Neutrophil (primary cell): ENCODE data around the gene GPR39.

Experiments used
- H3K27ac ChIP-seq: fragments of 200-600 bp; sonication (generic); 2 replicates; pipeline ENCODE4 v1.5.1; 2016; ENCODE audit warnings: mild to moderate bottlenecking, moderate library complexity
- H3K27me3 ChIP-seq: fragments of 200-600 bp; sonication (generic); 2 replicates; pipeline ENCODE4 v1.6.0; 2016; ENCODE audit warnings: mild to moderate bottlenecking
- H3K36me3 ChIP-seq: fragments of 200-600 bp; sonication (generic); 2 replicates; pipeline ENCODE4 v1.5.1; 2017
- H3K4me1 ChIP-seq, 2 experiments: fragments of 200-600 bp in 1 of 2; sonication (generic) in 1 of 2; 1 replicate in 1 of 2; 2 replicates in 1 of 2; pipeline versions ENCODE4 v1.5.1 to v1.6.1; 2013 to 2016; ENCODE audit warnings: low read depth in 1 of 2, low read length in 1 of 2, mild to moderate bottlenecking in 1 of 2, moderate library complexity in 1 of 2; ENCODE audit not compliant: control insufficient read depth in 1 of 2, insufficient read depth in 1 of 2
- H3K4me3 ChIP-seq, 2 experiments: fragments of 200-600 bp in 1 of 2; sonication (generic) in 1 of 2; 1 replicate in 1 of 2; 2 replicates in 1 of 2; pipeline ENCODE4 v1.5.1; 2013 to 2016; ENCODE audit warnings: low read depth in 1 of 2, low read length in 1 of 2, mild to moderate bottlenecking in 1 of 2, moderate library complexity in 1 of 2
- H3K9me3 ChIP-seq: fragments of 200-600 bp; sonication (generic); 2 replicates; pipeline ENCODE4 v1.5.1; 2016
- TF ChIP-seq, protein P1 (sequence below): fragments of 200-600 bp; sonication (generic); IDR thresholded peaks from 2 replicates; pipeline ENCODE4 v1.5.1; 2016; ENCODE audit warnings: antibody characterized with exemption

GPR39 gene

DNA sequence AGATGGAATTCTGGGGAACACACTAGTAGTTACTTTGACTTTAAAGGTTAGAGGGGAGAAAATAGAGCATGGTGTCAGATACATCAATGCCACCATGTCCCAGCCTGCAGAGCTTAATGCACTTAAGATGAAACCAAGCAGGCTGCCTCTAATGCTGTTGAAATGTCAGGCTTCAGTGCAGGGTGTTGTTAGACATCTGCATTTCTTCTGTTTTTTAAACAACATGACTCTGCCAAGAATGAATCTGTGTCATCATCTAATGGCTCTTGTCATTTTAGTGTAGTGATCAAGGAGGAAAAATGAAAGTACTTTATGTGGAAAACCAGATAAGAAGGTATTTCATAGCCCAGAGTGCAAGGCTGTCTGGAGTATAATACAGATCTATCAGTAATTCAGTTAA lies 223.5 kb downstream of the GPR39 start:
- Histone ChIP-seq H3K4me1 (no peaks in the 10 kb centered on the region), H3K27me3 (no peaks in the 10 kb centered on the region), H3K9me3 (no peaks in the 10 kb centered on the region), H3K4me3 (no peak overlapping the region), H3K27ac (no peak overlapping the region), H3K36me3 (no peaks in the 10 kb centered on the region)
- TF ChIP-seq, protein P1, sequence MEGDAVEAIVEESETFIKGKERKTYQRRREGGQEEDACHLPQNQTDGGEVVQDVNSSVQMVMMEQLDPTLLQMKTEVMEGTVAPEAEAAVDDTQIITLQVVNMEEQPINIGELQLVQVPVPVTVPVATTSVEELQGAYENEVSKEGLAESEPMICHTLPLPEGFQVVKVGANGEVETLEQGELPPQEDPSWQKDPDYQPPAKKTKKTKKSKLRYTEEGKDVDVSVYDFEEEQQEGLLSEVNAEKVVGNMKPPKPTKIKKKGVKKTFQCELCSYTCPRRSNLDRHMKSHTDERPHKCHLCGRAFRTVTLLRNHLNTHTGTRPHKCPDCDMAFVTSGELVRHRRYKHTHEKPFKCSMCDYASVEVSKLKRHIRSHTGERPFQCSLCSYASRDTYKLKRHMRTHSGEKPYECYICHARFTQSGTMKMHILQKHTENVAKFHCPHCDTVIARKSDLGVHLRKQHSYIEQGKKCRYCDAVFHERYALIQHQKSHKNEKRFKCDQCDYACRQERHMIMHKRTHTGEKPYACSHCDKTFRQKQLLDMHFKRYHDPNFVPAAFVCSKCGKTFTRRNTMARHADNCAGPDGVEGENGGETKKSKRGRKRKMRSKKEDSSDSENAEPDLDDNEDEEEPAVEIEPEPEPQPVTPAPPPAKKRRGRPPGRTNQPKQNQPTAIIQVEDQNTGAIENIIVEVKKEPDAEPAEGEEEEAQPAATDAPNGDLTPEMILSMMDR, result no peak

DNA sequence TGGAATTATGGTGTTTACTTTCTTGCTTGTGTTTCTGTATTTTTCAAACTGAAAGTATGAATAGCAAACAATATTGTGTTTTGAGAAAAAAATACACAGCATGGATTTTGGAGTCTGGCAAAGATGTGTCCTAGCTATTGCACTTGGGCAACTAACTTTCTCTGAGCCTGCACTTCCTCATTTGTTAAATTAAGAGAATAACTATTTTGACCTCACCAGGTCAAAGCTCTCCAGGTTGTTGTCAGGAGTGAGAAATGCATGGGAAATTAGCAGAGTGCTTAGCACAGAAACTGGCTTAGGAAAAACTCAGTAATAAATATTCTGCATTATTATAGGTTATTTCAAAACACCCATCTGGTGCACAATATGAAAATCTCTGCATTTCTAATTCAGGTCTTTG lies 225.2 kb downstream of the GPR39 start:
- no peak overlapping the region for H3K27ac ChIP-seq
- no peak overlapping the region for H3K4me3 ChIP-seq
- H3K36me3 ChIP-seq, result no peaks in the 10 kb centered on the region
- H3K27me3 ChIP-seq, result no peaks in the 10 kb centered on the region
- no peaks in the 10 kb centered on the region for H3K4me1 ChIP-seq
- no peaks in the 10 kb centered on the region for H3K9me3 ChIP-seq
- TF ChIP-seq, protein P1, result no peak

DNA sequence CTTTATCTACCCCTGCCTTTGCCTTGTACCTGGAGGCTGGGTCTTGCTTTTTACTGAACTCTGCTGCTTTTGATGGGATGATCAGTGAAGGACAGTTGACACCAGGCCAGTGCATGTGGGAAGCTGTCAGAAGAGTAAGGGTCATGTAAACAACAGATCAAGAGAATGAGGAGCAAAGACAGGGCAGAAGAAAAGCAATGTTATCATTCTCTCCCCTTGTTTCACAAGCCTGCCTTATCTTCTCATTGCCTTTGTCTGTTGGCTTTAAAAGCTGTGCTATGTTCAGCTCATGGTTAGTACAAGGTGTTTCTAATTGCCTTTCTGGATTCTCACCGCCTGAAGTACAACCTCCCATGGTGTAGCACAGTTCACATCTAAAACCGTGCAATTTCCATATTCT lies 225.8 kb downstream of the GPR39 start:
- H3K36me3 ChIP-seq, result no peaks in the 10 kb centered on the region

DNA sequence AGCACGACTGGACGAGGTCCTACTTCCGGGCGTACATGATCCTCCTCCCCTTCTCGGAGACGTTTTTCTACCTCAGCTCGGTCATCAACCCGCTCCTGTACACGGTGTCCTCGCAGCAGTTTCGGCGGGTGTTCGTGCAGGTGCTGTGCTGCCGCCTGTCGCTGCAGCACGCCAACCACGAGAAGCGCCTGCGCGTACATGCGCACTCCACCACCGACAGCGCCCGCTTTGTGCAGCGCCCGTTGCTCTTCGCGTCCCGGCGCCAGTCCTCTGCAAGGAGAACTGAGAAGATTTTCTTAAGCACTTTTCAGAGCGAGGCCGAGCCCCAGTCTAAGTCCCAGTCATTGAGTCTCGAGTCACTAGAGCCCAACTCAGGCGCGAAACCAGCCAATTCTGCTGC lies 228.6 kb downstream of the GPR39 start:
- no peaks in the 10 kb centered on the region for H3K36me3 ChIP-seq
- H3K9me3 ChIP-seq, result no peaks in the 10 kb centered on the region
- no peaks in the 10 kb centered on the region for H3K27me3 ChIP-seq
- TF ChIP-seq, protein P1, result no peak
- H3K27ac ChIP-seq, result no peak overlapping the region
- H3K4me1 ChIP-seq, result no peaks in the 10 kb centered on the region
- no peak overlapping the region for H3K4me3 ChIP-seq

More for the DNA sequence above, 225.8 kb downstream of the GPR39 start:
- H3K27ac ChIP-seq, result no peak overlapping the region
- H3K4me3 ChIP-seq, result no peak overlapping the region
- no peaks in the 10 kb centered on the region for H3K9me3 ChIP-seq
- no peaks in the 10 kb centered on the region for H3K27me3 ChIP-seq
- no peaks in the 10 kb centered on the region for H3K4me1 ChIP-seq
- TF ChIP-seq, protein P1, result no peak

DNA sequence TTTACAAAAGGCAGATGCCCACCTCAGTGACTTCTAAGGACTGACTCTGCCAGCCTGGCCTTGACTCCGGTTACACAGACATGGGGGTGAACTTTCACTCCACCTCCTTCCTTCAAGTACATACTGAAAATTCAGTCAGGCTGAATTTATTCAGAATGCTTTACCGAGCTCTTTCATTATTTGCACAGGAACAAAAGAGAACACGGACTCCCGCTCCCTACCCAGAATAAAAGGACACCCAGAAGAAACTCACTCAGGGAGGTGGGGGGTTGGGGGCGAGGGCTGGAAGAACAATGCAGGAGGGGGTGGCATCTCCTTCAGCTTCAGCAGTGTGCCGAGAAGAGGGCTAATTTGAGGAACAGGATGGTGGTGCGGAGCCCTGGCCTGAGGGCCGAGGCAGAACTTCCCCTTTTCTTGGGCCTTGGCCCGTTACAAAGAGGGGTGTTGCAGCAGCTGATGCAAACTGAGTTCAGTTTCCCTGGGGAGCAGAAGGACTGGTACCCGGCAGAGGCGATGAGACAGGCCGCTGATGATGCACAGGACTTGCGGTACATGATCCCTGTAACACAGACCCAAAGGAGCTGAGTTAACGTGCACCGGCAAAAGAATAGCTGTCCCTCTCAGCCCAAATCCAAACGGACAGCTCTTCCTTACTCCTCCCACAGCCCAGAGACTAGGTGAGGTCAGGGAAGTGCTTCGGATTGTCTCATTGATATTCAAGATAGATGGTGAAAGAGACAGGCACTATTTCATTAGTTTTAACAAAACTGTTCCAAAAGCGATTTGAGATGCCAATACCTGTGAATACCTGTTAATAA lies 229.3 kb downstream of the GPR39 start:
- TF ChIP-seq, protein P1, result no peak
- Histone ChIP-seq H3K4me1 (no peaks in the 10 kb centered on the region), H3K27ac (no peak overlapping the region), H3K27me3 (no peaks in the 10 kb centered on the region), H3K36me3 (no peaks in the 10 kb centered on the region), H3K4me3 (no peak overlapping the region), H3K9me3 (no peaks in the 10 kb centered on the region)
